ENCODE measurements around the gene SYT2. TPM values are rescaled to one million over a fixed set of nuclear protein-coding genes. Genes with fewer than 3 reads are reported as not detected.
"Not testable (repeated sequence)": the region's sequence is repeated elsewhere in the genome, so short reads cannot be mapped to it uniquely, and the experiment has no call there.

The SYT2 gene
- total and polyA plus RNA-seq, 7 donors: 0.10 to 0.16 TPM; not detected in 5

DNA sequence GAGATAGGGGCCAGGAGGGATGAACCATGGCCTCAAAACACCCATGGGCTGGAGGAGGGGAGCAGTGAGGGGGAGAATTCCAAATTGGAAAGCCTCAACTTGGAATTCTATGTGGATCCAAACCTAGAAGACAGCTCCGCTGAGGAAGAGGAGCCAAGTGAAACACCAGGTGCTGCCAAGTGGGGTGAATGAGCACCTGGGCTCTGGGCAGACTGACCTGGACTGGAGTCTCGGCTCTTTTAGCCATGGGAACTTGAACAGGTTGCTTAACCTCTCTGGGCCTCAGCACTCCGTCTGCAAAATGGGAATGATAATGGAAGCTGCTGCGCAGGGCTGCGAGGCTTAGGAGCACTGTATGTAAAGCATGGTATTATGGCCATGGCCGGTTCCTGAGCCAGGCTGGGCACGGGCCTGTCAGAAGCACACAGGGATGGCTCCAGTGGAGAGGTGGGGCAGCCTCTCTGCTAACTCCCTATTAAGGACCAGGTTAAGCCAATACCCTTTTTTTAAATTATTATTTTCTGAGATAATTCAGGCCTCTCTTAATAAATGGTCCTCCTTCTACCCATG lies 81.5 kb downstream of the SYT2 start:
- Histone ChIP-seq H3K27me3 (peaks cover 0 to 23% (median 0%) of the 10 kb centered on the region in 3 donors), H3K9me3 (no peaks in the 10 kb centered on the region), H3K36me3 (no peaks in the 10 kb centered on the region), H3K27ac (no peak overlapping the region), H3K4me1 (peaks cover 0 to 11% (median 3%) of the 10 kb centered on the region in 4 donors), H3K4me3 (no peak overlapping the region)
- intact Hi-C loops (cut with DNase I): no loop called here
- DNase-seq: no peak
- no peak for TF ChIP-seq POLR2A (IDR thresholded peaks at IDR 0.05)
- no peak for TF ChIP-seq EP300 (IDR thresholded peaks at IDR 0.05)
- TF ChIP-seq CTCF (IDR thresholded peaks at IDR 0.05): no peak
- no peak for TF ChIP-seq POLR2AphosphoS5 (IDR thresholded peaks at IDR 0.05)
- 89 to 92% methylated on average over 7 of the region's 7 CpGs for WGBS, 2 donors

DNA sequence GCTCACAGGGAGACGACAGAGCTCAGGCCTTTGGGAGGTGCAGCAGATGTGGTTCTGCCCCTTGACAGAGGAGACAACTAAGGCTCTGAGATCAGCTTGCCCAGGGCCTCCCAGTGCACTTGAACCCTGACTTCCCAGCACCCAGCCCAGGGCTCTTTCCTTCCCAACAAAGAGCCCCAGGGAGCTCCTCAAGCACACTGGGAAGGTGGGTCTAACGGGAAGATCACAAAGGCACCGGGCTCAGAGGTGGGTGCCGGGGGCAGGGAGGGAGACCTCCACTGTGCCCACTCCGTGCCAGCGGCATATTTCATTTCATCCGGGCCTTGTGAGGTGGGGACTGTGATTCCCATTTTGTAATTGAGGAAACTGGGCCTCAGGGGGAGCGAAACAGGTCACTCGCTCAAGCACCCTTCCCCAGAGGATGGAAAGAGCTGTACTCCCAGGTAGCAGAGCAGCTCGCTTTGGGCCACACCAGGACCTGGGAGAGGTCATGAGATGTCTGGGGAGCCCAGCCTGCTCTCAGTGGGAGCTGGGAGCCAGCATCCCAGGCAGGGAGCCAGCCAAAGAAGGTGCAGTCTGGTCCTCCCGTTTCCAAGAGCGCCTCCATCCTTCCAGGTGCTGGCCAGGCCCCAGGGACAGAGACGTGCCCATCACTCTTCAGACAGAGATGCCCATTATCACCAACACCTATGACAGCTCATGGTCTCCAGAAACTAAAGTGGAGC lies 82.3 kb downstream of the SYT2 start:
- H3K4me3 ChIP-seq: no peak overlapping the region
- no peak overlapping the region for H3K27ac ChIP-seq
- H3K36me3 ChIP-seq: no peaks in the 10 kb centered on the region
- TF ChIP-seq EP300 (IDR thresholded peaks at IDR 0.05) (no peak), CTCF (IDR thresholded peaks at IDR 0.05) (no peak), POLR2AphosphoS5 (IDR thresholded peaks at IDR 0.05) (no peak), POLR2A (IDR thresholded peaks at IDR 0.05) (no peak)
- intact Hi-C loops (cut with DNase I): no loop called here
- peaks cover 0 to 18% (median 10%) of the 10 kb centered on the region in 4 donors for H3K4me1 ChIP-seq
- peaks cover 0 to 23% (median 0%) of the 10 kb centered on the region in 3 donors for H3K27me3 ChIP-seq
- WGBS, 2 donors: 85 to 93% methylated on average over 13 of the region's 13 CpGs
- DNase-seq: no peak
- H3K9me3 ChIP-seq: no peaks in the 10 kb centered on the region

- H3K27ac ChIP-seq; intact Hi-C loops (cut with DNase I); H3K4me3 ChIP-seq; H3K9me3 ChIP-seq; H3K36me3 ChIP-seq; DNase-seq: not testable (repeated sequence)
- WGBS, 2 donors: 51 to 65% methylated on average over 7 of the region's 7 CpGs
- Histone ChIP-seq H3K27me3 (peaks cover 0 to 17% (median 0%) of the 10 kb centered on the region in 3 donors), H3K4me1 (peaks cover 0 to 22% (median 17%) of the 10 kb centered on the region in 4 donors)
These were observed 83.2 kb downstream of the SYT2 start for GRCh38 chr1:202627036-202627435.

- intact Hi-C loops (cut with DNase I): no loop called here
These were observed 84.6 kb downstream of the SYT2 start for GRCh38 chr1:202625416-202626360.

More at GRCh38 chr1:202625416-202626360, 84.6 kb downstream of the SYT2 start:
- peak; percentile 86 for DNase-seq
- Histone ChIP-seq H3K9me3 (no peaks in the 10 kb centered on the region), H3K27ac (no peak overlapping the region), H3K4me3 (no peak overlapping the region), H3K4me1 (peaks cover 0 to 22% (median 17%) of the 10 kb centered on the region in 4 donors), H3K36me3 (no peaks in the 10 kb centered on the region), H3K27me3 (peaks cover 0 to 6% (median 0%) of the 10 kb centered on the region in 3 donors)
- WGBS, 2 donors: 31 to 38% methylated on average over 28 of the region's 28 CpGs
- TF ChIP-seq POLR2A (IDR thresholded peaks at IDR 0.05): no peak
- no peak for TF ChIP-seq POLR2AphosphoS5 (IDR thresholded peaks at IDR 0.05)
- peak; percentile 38 to 76 (median 70) for TF ChIP-seq CTCF (IDR thresholded peaks at IDR 0.05)
